ENCODE measurements around the gene PNPLA7.

DNA sequence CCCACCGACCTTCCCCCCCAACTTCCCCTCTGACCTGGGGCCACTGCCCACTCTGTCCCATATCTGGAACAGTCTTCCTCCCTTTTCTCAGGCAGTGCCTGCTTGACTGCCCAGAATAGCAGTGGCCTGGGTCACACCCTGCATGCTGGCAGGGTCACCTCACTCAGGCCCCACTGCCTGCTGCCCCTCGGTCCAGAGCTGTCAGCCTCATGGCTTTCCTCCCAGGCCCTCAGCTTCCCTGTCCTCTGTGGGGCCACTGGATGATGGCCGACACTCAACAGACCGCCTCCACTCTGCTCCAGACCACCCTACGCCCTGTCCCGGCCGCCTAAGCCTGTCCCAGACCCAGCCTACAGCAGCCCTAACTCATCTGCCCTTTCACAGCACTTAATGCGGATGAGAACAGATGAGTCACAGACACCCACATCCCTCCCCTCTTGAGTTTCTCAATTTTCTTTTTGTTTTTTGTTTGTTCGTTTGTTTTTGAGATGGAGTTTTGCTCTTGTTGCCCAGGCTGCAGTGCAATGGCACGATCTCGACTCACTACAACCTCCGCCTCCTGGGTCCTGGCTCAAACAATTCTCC lies 5.9 kb downstream of the PNPLA7 start:
- TF ChIP-seq POLR2AphosphoS5 (IDR thresholded peaks at IDR 0.05; ENCODE audit: low read depth, low read length) (no peak), POLR2A (IDR thresholded peaks at IDR 0.05; ENCODE audit: low read depth, low read length) (no peak)

Measured in GM12892 (cell line).